GM23338 (cell line): ENCODE results near the gene KRT8.

Experiments used
- CREB1 ChIP-seq: fragments of 250-450 bp; sonication (Bioruptor Pico); IDR thresholded peaks from 2 replicates; pipeline ENCODE4 v1.5.0; 2020; ENCODE audit warnings: low read depth, mild to moderate bottlenecking, moderate library complexity
- CTCF ChIP-seq, 2 experiments: fragments of 200-600 bp in 1 of 2; sonication (generic) in 1 of 2; conservative IDR thresholded peaks; 2 replicates each; pipeline versions ENCODE4 v1.5.1 to v1.6.1; 2016 to 2017; ENCODE audit warnings: antibody characterized with exemption in 2 of 2, low read depth in 2 of 2, mild to moderate bottlenecking in 2 of 2, moderate library complexity in 1 of 2
- ETS1 ChIP-seq: IDR thresholded peaks from 2 replicates; pipeline ENCODE4 v1.6.1; 2016; ENCODE audit warnings: antibody characterized with exemption
- EZH2 ChIP-seq: fragments of 200-600 bp; sonication (generic); IDR thresholded peaks from one replicate; pipeline ENCODE4 v1.8.0; 2017; ENCODE audit warnings: antibody characterized with exemption, mild to moderate bottlenecking, low read depth; ENCODE audit not compliant: unreplicated experiment
- EZH2phosphoT487 ChIP-seq: fragments of 200-600 bp; sonication (generic); IDR thresholded peaks from one replicate; pipeline ENCODE4 v1.8.1; 2018; ENCODE audit warnings: antibody characterized with exemption; ENCODE audit not compliant: unreplicated experiment
- JUNB ChIP-seq: IDR thresholded peaks from one replicate; pipeline ENCODE4 v1.6.1; 2016; ENCODE audit warnings: antibody characterized with exemption; ENCODE audit not compliant: unreplicated experiment
- NANOG ChIP-seq: IDR thresholded peaks from 2 replicates; pipeline ENCODE4 v1.6.1; 2016; ENCODE audit warnings: antibody characterized with exemption, borderline replicate concordance
- POLR2AphosphoS5 ChIP-seq: IDR thresholded peaks from 2 replicates; pipeline ENCODE4 v1.6.1; 2016; ENCODE audit warnings: antibody characterized with exemption, low read depth
- REST ChIP-seq: IDR thresholded peaks from one replicate; pipeline ENCODE4 v1.6.1; 2018; ENCODE audit warnings: antibody characterized with exemption; ENCODE audit not compliant: unreplicated experiment
- STAT1 ChIP-seq: IDR thresholded peaks from one replicate; pipeline ENCODE4 v1.6.1; 2016; ENCODE audit warnings: antibody characterized with exemption; ENCODE audit not compliant: unreplicated experiment
- ZNF114 ChIP-seq: fragments of 250-450 bp; sonication (Bioruptor Pico); IDR thresholded peaks from 2 replicates; pipeline ENCODE4 v1.5.0; 2020; ENCODE audit warnings: mild to moderate bottlenecking, moderate library complexity
- ZNF331 ChIP-seq: fragments of 250-450 bp; sonication (Bioruptor Pico); IDR thresholded peaks from 2 replicates; pipeline ENCODE4 v1.5.0; 2020; ENCODE audit warnings: low read depth, mild to moderate bottlenecking, moderate library complexity

DNA sequence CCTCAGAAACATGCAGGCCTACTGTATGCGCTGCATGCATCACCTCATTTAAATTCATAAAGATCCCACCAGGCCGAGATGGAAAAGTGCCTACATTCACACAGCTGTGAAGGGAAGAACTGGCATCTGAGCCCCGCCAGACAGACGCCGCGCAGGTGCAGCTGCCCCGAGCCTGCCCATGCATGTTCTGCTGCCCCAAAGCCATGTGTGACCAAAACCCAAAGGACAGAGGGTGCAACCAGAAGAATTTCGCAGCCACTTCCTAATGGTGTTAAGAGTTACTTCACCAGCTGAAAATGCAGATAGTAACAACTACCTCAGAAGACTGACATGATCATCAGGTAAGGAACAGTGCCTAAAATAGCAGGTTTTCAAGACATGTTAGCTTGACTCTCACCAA is 13.5 kb upstream of the KRT8 start:
- TF ChIP-seq CTCF (conservative IDR thresholded peaks at IDR 0.05; ENCODE audit: low read depth in 2 of 2) (no peak), EZH2 (no peak), EZH2phosphoT487 (no peak), POLR2AphosphoS5 (no peak), CREB1 (CRISPR knock-in tag) (no peak), ETS1 (no peak), REST (no peak), STAT1 (no peak), ZNF331 (CRISPR knock-in tag) (no peak), ZNF114 (CRISPR knock-in tag) (no peak), NANOG (no peak), JUNB (no peak)
